RPMI8226 (cell line): Measurements from ENCODE around the gene SOWAHA.

Source experiments
- DNase-seq: peaks from one replicate; pipeline ENCODE4 v3.0.0-alpha.2; 2015

SOWAHA gene

DNA sequence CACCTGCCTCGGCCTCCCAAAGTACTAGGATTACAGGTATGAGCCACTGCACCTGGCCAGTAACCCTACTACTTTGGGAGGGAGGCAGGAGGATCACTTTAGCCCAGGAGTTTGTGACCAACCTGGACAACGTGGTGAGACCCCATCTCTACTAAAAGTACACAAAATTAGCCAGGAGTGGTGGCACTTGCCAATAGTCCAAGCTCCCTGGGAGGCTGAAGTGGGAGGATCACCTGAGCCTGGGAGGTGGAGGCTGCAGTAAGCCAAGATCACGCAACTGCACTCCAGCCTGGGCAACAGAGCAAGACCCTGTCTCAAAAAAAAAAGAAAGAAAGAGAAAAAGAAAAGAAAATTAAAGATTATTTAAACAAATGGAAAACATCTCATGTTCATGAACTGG is 42.9 kb downstream of the SOWAHA start:
- DNase-seq: no peak

DNA sequence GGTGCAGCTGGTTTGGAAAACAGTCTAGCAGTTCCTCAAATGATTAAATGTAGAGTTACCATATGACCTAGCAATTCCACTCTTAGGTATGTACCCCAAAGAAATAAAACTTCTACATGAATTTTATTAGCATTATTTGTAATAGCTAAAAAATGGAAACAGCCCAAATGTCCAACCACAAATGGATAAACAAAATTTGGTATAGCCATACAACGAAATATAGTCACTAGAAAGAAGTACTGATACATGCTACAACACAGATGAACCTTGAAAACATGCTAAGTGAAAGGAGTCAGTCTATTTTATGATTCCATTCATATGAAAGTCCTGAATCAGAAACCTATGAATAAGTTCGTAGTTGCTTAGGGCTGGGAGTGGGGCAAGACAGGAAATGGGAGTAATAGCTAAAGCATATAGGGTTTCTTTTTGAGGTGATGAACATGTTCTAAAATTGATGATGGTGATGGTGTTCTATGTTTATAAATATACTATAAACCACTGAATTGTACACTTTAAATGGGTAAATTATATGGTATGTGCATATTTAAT is 46.9 kb downstream of the SOWAHA start:
- no peak for DNase-seq

DNA sequence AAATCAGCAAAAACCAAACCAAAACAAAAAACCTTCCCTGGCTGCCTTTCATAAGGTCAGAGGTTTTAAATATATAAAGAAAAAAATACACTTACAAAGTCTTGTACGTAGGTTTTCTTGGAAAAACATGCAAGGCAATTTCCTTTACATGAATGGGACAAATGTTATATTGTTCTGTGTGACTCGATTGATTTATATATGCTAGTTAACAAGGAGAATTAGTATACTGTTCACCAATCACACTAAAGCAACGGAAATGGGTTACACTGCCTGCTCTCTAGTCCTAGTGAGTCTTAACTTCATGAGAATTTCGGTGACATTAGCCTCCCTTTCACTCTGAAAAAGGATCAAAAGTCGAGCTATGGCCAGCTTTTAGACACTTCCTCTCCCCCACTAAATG is 47.6 kb downstream of the SOWAHA start:
- no peak for DNase-seq

DNA sequence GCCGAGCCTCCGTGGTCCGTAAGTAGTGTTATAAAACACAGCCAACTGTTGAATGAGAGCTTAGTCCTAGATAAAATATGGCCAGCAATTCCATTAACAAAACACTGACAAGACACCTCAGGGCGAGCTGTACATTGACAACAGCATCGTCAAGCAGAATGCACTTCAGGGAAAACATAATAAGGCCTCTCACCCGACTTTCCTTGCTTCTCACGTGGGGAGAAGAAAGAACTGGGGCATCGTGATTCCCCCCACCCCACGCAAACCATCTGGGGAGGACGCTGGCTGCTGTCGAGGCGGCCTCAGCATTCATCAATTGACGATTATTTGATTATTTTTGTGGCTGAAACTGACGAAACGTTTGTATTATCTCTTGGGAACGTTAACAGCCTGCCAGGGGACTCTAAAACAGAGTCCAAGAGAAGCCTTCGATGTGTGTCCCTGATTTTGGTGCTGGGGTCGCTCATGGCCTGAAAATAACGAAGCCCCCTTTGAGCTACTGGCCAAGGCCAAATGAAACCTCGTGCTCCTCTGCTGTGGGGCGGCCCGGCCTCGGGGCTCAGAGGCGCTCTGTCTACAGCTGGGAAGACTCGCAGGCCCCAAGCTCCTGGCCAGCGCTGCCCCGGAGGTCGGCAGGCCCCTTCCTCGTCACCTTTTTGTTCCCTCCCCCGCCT is 52.7 kb downstream of the SOWAHA start:
- no peak for DNase-seq
